Measurements from ENCODE around the gene QPRT.
"Not testable (repeated sequence)": the region's sequence is repeated elsewhere in the genome, so short reads cannot be mapped to it uniquely, and the experiment has no call there.

Gene QPRT

DNA sequence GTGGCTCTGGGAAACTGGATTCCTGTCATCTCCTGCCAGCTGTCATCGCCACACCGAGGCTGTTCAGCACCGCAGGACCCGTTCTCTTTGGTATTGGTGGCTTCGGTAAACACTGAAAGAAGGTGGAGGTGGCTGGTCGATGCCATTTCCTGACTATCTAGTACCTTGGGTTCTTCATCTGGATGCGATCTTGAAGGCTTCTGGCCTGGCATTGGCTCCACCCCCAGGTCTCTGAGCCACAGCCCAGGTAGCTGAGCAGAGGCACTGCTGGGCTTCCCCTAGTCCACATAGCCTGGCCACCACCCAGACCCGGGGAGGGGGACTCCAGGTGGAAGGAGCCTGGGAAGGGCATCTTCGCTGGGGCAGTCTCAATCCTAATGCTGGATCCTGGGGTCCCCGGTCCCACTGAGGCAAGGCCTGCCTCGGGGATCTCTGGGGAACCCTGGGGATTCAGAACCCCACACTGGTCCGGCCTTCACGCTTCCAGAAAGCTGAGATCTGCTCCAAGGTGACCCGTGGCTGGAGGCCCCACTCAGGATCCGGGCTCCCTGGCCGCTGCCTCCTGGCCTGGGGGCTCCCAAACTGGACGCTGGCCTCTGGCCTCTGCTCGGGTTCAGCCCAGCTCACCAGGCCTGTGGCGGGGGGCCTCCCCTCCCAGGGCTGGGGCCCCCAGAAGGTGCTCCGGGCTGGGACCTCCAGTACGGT lies 65.0 kb downstream of the QPRT start:
- no peak overlapping the region for H3K4me3 ChIP-seq (replicated peaks in 1 of 2; ENCODE audit: low read depth in 2 of 2, low read length in 2 of 2)
- TF ChIP-seq, protein P1, sequence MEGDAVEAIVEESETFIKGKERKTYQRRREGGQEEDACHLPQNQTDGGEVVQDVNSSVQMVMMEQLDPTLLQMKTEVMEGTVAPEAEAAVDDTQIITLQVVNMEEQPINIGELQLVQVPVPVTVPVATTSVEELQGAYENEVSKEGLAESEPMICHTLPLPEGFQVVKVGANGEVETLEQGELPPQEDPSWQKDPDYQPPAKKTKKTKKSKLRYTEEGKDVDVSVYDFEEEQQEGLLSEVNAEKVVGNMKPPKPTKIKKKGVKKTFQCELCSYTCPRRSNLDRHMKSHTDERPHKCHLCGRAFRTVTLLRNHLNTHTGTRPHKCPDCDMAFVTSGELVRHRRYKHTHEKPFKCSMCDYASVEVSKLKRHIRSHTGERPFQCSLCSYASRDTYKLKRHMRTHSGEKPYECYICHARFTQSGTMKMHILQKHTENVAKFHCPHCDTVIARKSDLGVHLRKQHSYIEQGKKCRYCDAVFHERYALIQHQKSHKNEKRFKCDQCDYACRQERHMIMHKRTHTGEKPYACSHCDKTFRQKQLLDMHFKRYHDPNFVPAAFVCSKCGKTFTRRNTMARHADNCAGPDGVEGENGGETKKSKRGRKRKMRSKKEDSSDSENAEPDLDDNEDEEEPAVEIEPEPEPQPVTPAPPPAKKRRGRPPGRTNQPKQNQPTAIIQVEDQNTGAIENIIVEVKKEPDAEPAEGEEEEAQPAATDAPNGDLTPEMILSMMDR (IDR thresholded peaks at IDR 0.05; ENCODE audit: low read depth, low read length), result no peak
- no peak for DNase-seq (ENCODE audit: low read depth in 2 of 2)

GRCh38 chr16:29744541-29745101 lies 65.6 kb downstream of the QPRT start:
- TF ChIP-seq, protein P1 (IDR thresholded peaks at IDR 0.05; ENCODE audit: low read depth, low read length), result no peak
- no peak for DNase-seq (ENCODE audit: low read depth in 2 of 2)
- H3K4me3 ChIP-seq (replicated peaks in 1 of 2; ENCODE audit: low read depth in 2 of 2, low read length in 2 of 2), result no peak overlapping the region

DNA sequence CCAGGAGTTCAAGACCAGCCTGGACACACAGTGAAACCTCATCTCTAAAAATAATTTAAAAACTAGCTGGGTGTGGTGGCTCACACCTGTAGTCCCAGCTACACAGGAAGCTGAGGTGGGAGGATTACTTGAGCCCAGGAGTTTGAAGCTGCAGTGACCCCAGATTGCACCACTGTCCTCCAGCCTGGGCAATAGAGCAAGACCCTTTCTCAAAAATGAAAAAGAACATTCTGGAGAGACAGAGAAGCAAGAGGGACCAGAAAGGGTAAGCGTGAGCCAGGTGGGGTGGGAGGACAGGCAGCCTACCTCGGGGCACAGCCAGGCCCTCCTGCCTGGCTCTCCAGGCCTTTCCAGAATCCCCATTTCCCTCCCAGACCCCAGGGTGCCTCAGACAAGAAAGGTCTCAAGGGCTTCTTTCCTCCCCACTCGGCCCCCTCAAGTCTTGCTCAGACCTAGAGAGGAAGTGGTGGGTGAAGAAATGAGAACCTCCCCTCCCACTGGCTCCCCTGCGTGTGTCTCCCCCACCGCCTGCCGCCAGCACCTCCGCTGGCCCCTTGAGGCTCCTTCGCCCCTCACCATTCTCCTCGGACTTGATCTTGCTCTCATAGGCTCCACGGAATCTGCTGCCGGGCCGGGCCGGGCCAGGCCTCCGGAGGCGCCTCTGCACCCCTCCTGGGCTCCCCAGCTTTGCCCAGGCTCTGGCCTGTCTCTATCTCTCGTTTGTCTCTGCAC lies 66.3 kb downstream of the QPRT start:
- no peak overlapping the region for H3K4me3 ChIP-seq (replicated peaks in 1 of 2; ENCODE audit: low read depth in 2 of 2, low read length in 2 of 2)
- TF ChIP-seq, protein P1 (IDR thresholded peaks at IDR 0.05; ENCODE audit: low read depth, low read length), result no peak
- DNase-seq (ENCODE audit: low read depth in 2 of 2), result no peak

- TF ChIP-seq, protein P1 (IDR thresholded peaks at IDR 0.05; ENCODE audit: low read depth, low read length), result no peak
- H3K4me3 ChIP-seq (replicated peaks in 1 of 2; ENCODE audit: low read depth in 2 of 2, low read length in 2 of 2), result no peak within 1 kb of the TSS
- no peak for DNase-seq (ENCODE audit: low read depth in 2 of 2)
Observed at GRCh38 chr16:29745853-29746345, 66.9 kb downstream of the QPRT start, which contains the start of gene C16orf54. Gene C16orf54 (minus strand): TSS chr16:29745990. CDS start chr16:29744951, 1,039 bp downstream.

GRCh38 chr16:29746518-29746917 lies 67.5 kb downstream of the QPRT start:
- DNase-seq (ENCODE audit: low read depth in 2 of 2); H3K4me3 ChIP-seq (replicated peaks in 1 of 2; ENCODE audit: low read depth in 2 of 2, low read length in 2 of 2): not testable (repeated sequence)
